ENCODE results near the gene COL25A1. TPM values are rescaled to one million over a fixed set of nuclear protein-coding genes. Genes with fewer than 3 reads are reported as not detected.

The COL25A1 gene
- total RNA-seq, 1 experiment from 2014 or later: not detected

GRCh38 chr4:109323348-109323747 lies 20.9 kb upstream of the COL25A1 start:
- H3K27me3 ChIP-seq (ENCODE audit: insufficient read depth, low read length): peaks cover under 1% of the 10 kb centered on the region; the same call in 1 of the 2 replicates
- POLR2A ChIA-PET: no interaction called here
- no peak for ATAC-seq

More at GRCh38 chr4:109323348-109323747, 20.9 kb upstream of the COL25A1 start:
- no peaks in the 10 kb centered on the region for H3K9me2 ChIP-seq (ENCODE audit: insufficient read depth)
- peaks cover 0 to 8% of the 10 kb centered on the region in 2 experiments; a peak in 1 of 4 replicates for H3K9me3 ChIP-seq (ENCODE audit: control insufficient read depth in 1 of 2, insufficient read depth in 1 of 2, low read depth in 1 of 2, low read length in 2 of 2)
- no peaks in the 10 kb centered on the region for H3K4me1 ChIP-seq (ENCODE audit: control insufficient read depth in 1 of 2, insufficient read depth in 2 of 2, low read length in 2 of 2)
- RAD21 ChIA-PET (ENCODE audit: low non-redundant PET in 1 of 2, low total read pairs in 2 of 2, uncharacterized antibody in 2 of 2, unreplicated experiment in 2 of 2): no interaction called here
- H2AFZ ChIP-seq (ENCODE audit: low read depth, low read length, poor library complexity, severe bottlenecking): no peak overlapping the region
- no peak overlapping the region for H3K9ac ChIP-seq (ENCODE audit: low read length)
- H3K4me3 ChIP-seq (replicated peaks in 1 of 2; ENCODE audit: low read depth in 1 of 2, low read length in 2 of 2): no peak overlapping the region
- H3K36me3 ChIP-seq (ENCODE audit: control insufficient read depth in 1 of 2, insufficient read depth in 2 of 2, low read length in 2 of 2): no peaks in the 10 kb centered on the region
- no peaks in the 10 kb centered on the region for H4K20me1 ChIP-seq (ENCODE audit: insufficient read depth)
- TF ChIP-seq SP1 (IDR thresholded peaks at IDR 0.05; ENCODE audit: low read depth): no peak
- no peak for TF ChIP-seq ELF1 (IDR thresholded peaks at IDR 0.05; ENCODE audit: borderline replicate concordance, low read depth)
- no peak for TF ChIP-seq CBX3 (IDR thresholded peaks at IDR 0.05; ENCODE audit: low read depth)
- TF ChIP-seq SIN3A (IDR thresholded peaks at IDR 0.05; ENCODE audit: low read depth): no peak
- no peak for TF ChIP-seq MAX (IDR thresholded peaks at IDR 0.05)
- no peak for TF ChIP-seq SRF (IDR thresholded peaks at IDR 0.05; ENCODE audit: low read depth)
- no peak for TF ChIP-seq REST (IDR thresholded peaks at IDR 0.05; ENCODE audit: low read depth)
- TF ChIP-seq YY1 (IDR thresholded peaks at IDR 0.05; ENCODE audit: extremely low read depth, insufficient replicate concordance, low read depth, low read length): no peak
- TF ChIP-seq RAD21 (IDR thresholded peaks at IDR 0.05; ENCODE audit: low read depth): no peak
- no peak for TF ChIP-seq JUND (IDR thresholded peaks at IDR 0.05)
- no peak for TF ChIP-seq ZFX (IDR thresholded peaks at IDR 0.05)
- no peak for TF ChIP-seq CTCF (IDR thresholded peaks at IDR 0.05 in 2 of 3, conservative IDR thresholded peaks at IDR 0.05 in 1 of 3; ENCODE audit: borderline replicate concordance in 1 of 3, insufficient read depth in 1 of 3, low read depth in 2 of 3, low read length in 2 of 3)
- no peaks in the 10 kb centered on the region for H3K79me2 ChIP-seq (ENCODE audit: insufficient read depth, low read length)
- H3K27ac ChIP-seq (ENCODE audit: low read depth, low read length): no peak overlapping the region
- CTCF ChIA-PET: no interaction called here
- intact Hi-C loops (cut with micrococcal nuclease): no loop called here
- DNase-seq (ENCODE audit: low read depth, low spot score): no peak
- H3K4me2 ChIP-seq (ENCODE audit: low read length): no peak overlapping the region
- BruUV-seq (replicated peaks): no TSS peak
